Peyer's patch (tissue), 4 donors: ENCODE measurements around the gene AASDH.

Source experiments
- POLR2A ChIP-seq, 2 donors: fragments of 450-650 bp; IDR thresholded peaks; one replicate each; pipeline ENCODE4 v1.5.1; 2017; ENCODE audit warnings: antibody characterized with exemption in 2 of 2, mild to moderate bottlenecking in 2 of 2, moderate library complexity in 2 of 2
- TF ChIP-seq, protein P1 (sequence below), 6 experiments: fragments of 450-650 bp in 4 of 6; fragments of 200-600 bp in 2 of 6; sonication (generic) in 1 of 6; IDR thresholded peaks; one replicate each; pipeline ENCODE4 v1.5.1; 2017 to 2019; ENCODE audit warnings: antibody characterized with exemption in 6 of 6, mild to moderate bottlenecking in 3 of 6, moderate library complexity in 1 of 6

DNA sequence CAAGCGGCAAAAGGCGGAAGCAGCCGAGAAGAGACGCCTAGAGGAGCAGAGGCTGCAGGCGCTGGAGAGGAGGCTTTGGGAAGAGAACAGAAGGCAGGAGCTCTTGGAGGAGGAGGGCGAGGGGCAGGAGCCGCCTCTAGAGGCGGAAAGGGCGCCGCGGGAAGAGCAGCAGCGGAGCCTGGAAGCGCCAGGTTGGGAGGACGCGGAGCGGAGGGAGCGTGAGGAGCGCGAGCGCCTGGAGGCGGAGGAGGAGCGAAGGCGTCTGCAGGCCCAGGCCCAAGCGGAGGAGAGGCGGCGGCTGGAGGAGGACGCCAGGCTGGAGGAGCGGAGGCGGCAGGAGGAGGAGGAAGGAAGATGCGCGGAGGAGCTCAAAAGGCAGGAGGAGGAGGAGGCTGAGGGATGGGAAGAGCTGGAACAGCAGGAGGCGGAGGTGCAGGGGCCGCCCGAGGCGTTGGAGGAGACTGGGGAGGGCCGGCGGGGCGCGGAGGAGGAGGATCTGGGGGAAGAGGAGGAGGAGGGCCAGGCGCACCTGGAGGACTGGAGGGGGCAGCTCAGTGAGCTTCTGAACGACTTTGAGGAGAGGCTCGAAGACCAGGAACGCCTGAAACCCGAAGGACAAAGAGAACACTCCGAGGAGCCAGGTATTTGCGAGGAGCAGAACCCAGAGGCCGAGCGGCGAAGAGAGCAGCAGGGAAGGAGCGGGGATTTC, 72.9 kb downstream of the AASDH start:
- TF ChIP-seq, protein P1, sequence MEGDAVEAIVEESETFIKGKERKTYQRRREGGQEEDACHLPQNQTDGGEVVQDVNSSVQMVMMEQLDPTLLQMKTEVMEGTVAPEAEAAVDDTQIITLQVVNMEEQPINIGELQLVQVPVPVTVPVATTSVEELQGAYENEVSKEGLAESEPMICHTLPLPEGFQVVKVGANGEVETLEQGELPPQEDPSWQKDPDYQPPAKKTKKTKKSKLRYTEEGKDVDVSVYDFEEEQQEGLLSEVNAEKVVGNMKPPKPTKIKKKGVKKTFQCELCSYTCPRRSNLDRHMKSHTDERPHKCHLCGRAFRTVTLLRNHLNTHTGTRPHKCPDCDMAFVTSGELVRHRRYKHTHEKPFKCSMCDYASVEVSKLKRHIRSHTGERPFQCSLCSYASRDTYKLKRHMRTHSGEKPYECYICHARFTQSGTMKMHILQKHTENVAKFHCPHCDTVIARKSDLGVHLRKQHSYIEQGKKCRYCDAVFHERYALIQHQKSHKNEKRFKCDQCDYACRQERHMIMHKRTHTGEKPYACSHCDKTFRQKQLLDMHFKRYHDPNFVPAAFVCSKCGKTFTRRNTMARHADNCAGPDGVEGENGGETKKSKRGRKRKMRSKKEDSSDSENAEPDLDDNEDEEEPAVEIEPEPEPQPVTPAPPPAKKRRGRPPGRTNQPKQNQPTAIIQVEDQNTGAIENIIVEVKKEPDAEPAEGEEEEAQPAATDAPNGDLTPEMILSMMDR (IDR thresholded peaks at IDR 0.05): no peak
- TF ChIP-seq POLR2A (IDR thresholded peaks at IDR 0.05): no peak
